HepG2 (cell line): ENCODE measurements around the gene CDKN2C. TPM values are rescaled to one million over a fixed set of nuclear protein-coding genes. Genes with fewer than 3 reads are reported as not detected.

Experiments used
- ATAD3A ChIP-seq: sonication (generic); formaldehyde crosslinking; IDR thresholded peaks from 2 replicates; pipeline ENCODE4 v1.4.0; 2020; ENCODE audit warnings: missing genetic modification reagents
- HDAC1 ChIP-seq: sonication (generic); formaldehyde crosslinking; IDR thresholded peaks from 2 replicates; pipeline ENCODE4 v1.5.1; 2020; ENCODE audit warnings: mild to moderate bottlenecking, missing genetic modification reagents
- IRF2 ChIP-seq: IDR thresholded peaks from 2 replicates; pipeline ENCODE4 v1.6.1; 2018; ENCODE audit warnings: missing genetic modification reagents, missing compliant biosample characterization
- JUN ChIP-seq: sonication (generic); formaldehyde crosslinking; IDR thresholded peaks from 2 replicates; pipeline ENCODE4 v1.4.0; 2020; ENCODE audit warnings: mild to moderate bottlenecking, missing genetic modification reagents
- MAFK ChIP-seq, 2 experiments: IDR thresholded peaks in 1 of 2; conservative IDR thresholded peaks in 1 of 2; 2 replicates each; pipeline ENCODE4 v1.6.1; 2011; ENCODE audit warnings: improper control_type of control experiment in 2 of 2, low read length in 2 of 2
- NFKB2 ChIP-seq: sonication (generic); formaldehyde crosslinking; IDR thresholded peaks from 2 replicates; pipeline ENCODE4 v1.4.0; 2020; ENCODE audit warnings: missing genetic modification reagents, borderline replicate concordance
- RORA ChIP-seq: sonication (generic); formaldehyde crosslinking; IDR thresholded peaks from 2 replicates; pipeline ENCODE4 v1.5.0; 2020; ENCODE audit warnings: mild to moderate bottlenecking, missing genetic modification reagents, moderate library complexity
- SETDB1 ChIP-seq: sonication (generic); formaldehyde crosslinking; IDR thresholded peaks from 2 replicates; pipeline ENCODE4 v1.5.1; 2020; ENCODE audit warnings: missing genetic modification reagents, mild to moderate bottlenecking, borderline replicate concordance
- ZBTB20 ChIP-seq: sonication (generic); formaldehyde crosslinking; IDR thresholded peaks from 2 replicates; pipeline ENCODE4 v1.8.1; 2023; ENCODE audit warnings: missing genetic modification reagents, low read depth, mild to moderate bottlenecking, borderline replicate concordance
- ZMYM4 ChIP-seq: sonication (generic); formaldehyde crosslinking; IDR thresholded peaks from 2 replicates; pipeline ENCODE4 v1.8.1; 2023; ENCODE audit warnings: mild to moderate bottlenecking, missing genetic modification reagents
- ZNF121 ChIP-seq: sonication (generic); formaldehyde crosslinking; IDR thresholded peaks from 2 replicates; pipeline ENCODE4 v1.5.0; 2020; ENCODE audit warnings: mild to moderate bottlenecking, missing genetic modification reagents
- ZNF709 ChIP-seq: sonication (generic); formaldehyde crosslinking; IDR thresholded peaks from 2 replicates; pipeline ENCODE4 v1.5.0; 2020; ENCODE audit warnings: mild to moderate bottlenecking, missing genetic modification reagents
- ZSCAN21 ChIP-seq: sonication (generic); formaldehyde crosslinking; IDR thresholded peaks from 2 replicates; pipeline ENCODE4 v1.8.0; 2022; ENCODE audit warnings: mild to moderate bottlenecking, missing genetic modification reagents, moderate library complexity, borderline replicate concordance
- ZZZ3 ChIP-seq: sonication (generic); formaldehyde crosslinking; IDR thresholded peaks from 2 replicates; pipeline ENCODE4 v1.4.0; 2020; ENCODE audit warnings: missing genetic modification reagents, mild to moderate bottlenecking, borderline replicate concordance
- polyA plus RNA-seq, 8 experiments: library from polyadenylated mRNA; depleted of rRNA in 3 of 8; stranded (reverse) in 7 of 8; unstranded in 1 of 8; fragments of >200 nt; fragmentation: Illumina TruSeq in 4 of 8; extraction: Trizol in 4 of 8; gene quantifications; 2 replicates each; pipeline versions ENCODE4 v1.2.1 to v1.2.3, GENCODE V29; 2011 to 2016; ENCODE audit warnings: low read depth in 4 of 8, missing spikeins in 1 of 8, mixed read lengths in 1 of 8; ENCODE audit not compliant: insufficient read depth in 1 of 8
- total RNA-seq, 5 experiments: library from RNA; depleted of rRNA; stranded (reverse); fragments of >200 nt; fragmentation: Illumina TruSeq; extraction: Trizol; gene quantifications; 2 replicates each; pipeline ENCODE4 v1.2.3, GENCODE V29; 2016; ENCODE audit warnings: low read depth in 1 of 5
- TF ChIP-seq, protein P1 (sequence below): sonication (generic); formaldehyde crosslinking; IDR thresholded peaks from 2 replicates; pipeline ENCODE4 v1.4.0; 2020; ENCODE audit warnings: missing genetic modification reagents
- TF ChIP-seq, protein P2 (sequence below): sonication (generic); formaldehyde crosslinking; IDR thresholded peaks from 2 replicates; pipeline ENCODE4 v1.5.0; 2020; ENCODE audit warnings: mild to moderate bottlenecking, missing genetic modification reagents
- TF ChIP-seq, protein P3 (sequence below): sonication (generic); formaldehyde crosslinking; IDR thresholded peaks from 2 replicates; pipeline ENCODE4 v1.5.0; 2020; ENCODE audit warnings: missing genetic modification reagents
- TF ChIP-seq, protein P4 (sequence below): sonication (generic); formaldehyde crosslinking; IDR thresholded peaks from 2 replicates; pipeline ENCODE4 v1.4.0; 2020; ENCODE audit warnings: missing genetic modification reagents, mild to moderate bottlenecking, borderline replicate concordance

CDKN2C gene
- total and polyA plus RNA-seq, 2 of the 13 experiments (the other 11 are each of a cell fraction or from before 2014, with no cell fraction given) = 7.8 to 13.7 TPM

DNA sequence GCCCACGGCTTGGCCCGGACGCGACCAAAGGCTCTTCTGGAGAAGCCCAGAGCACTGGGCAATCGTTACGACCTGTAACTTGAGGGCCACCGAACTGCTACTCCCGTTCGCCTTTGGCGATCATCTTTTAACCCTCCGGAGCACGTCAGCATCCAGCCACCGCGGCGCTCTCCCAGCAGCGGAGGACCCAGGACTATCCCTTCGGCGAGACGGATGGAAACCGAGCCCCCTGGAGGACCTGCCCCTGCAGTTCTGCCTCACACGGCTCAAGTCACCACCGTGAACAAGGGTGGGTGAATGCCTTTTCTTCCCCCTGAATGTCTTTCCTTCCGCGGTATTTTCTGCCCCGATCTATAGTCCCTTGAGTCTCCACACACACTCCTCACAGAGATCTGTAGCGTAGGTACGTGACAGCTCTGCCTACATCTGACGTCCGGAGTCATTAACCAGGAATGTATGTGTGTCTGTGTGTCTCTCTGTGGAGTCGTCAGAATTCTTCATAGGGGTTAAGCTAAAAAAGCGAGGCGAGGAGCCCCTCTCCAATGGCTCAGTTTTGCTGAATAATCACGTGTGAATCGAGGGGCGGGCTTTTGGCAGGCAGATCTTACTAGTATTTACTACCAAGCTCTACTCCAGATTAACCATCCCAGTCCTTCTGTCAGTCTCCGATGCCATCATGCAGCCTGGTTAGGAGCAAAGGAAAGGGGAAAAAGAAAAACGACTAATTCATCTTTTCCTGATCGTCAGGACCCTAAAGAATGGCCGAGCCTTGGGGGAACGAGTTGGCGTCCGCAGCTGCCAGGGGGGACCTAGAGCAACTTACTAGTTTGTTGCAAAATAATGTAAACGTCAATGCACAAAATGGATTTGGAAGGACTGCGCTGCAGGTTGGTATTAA, at the start of gene CDKN2C (continued):
- TF ChIP-seq, protein P1, sequence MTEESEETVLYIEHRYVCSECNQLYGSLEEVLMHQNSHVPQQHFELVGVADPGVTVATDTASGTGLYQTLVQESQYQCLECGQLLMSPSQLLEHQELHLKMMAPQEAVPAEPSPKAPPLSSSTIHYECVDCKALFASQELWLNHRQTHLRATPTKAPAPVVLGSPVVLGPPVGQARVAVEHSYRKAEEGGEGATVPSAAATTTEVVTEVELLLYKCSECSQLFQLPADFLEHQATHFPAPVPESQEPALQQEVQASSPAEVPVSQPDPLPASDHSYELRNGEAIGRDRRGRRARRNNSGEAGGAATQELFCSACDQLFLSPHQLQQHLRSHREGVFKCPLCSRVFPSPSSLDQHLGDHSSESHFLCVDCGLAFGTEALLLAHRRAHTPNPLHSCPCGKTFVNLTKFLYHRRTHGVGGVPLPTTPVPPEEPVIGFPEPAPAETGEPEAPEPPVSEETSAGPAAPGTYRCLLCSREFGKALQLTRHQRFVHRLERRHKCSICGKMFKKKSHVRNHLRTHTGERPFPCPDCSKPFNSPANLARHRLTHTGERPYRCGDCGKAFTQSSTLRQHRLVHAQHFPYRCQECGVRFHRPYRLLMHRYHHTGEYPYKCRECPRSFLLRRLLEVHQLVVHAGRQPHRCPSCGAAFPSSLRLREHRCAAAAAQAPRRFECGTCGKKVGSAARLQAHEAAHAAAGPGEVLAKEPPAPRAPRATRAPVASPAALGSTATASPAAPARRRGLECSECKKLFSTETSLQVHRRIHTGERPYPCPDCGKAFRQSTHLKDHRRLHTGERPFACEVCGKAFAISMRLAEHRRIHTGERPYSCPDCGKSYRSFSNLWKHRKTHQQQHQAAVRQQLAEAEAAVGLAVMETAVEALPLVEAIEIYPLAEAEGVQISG (CRISPR knock-in tag) = peak; percentile 34; the same call in 1 of the 2 replicates
- TF ChIP-seq SETDB1 (CRISPR knock-in tag) = 0 out of 2 replicates have a peak, but pooled peaks have one; percentile 16
- no peak for TF ChIP-seq RORA (CRISPR knock-in tag)
- TF ChIP-seq, protein P2, sequence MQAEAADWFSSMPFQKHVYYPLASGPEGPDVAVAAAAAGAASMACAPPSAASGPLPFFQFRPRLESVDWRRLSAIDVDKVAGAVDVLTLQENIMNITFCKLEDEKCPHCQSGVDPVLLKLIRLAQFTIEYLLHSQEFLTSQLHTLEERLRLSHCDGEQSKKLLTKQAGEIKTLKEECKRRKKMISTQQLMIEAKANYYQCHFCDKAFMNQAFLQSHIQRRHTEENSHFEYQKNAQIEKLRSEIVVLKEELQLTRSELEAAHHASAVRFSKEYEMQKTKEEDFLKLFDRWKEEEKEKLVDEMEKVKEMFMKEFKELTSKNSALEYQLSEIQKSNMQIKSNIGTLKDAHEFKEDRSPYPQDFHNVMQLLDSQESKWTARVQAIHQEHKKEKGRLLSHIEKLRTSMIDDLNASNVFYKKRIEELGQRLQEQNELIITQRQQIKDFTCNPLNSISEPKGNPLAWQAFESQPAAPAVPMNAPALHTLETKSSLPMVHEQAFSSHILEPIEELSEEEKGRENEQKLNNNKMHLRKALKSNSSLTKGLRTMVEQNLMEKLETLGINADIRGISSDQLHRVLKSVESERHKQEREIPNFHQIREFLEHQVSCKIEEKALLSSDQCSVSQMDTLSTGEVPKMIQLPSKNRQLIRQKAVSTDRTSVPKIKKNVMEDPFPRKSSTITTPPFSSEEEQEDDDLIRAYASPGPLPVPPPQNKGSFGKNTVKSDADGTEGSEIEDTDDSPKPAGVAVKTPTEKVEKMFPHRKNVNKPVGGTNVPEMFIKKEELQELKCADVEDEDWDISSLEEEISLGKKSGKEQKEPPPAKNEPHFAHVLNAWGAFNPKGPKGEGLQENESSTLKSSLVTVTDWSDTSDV (CRISPR knock-in tag) = 0 out of 2 replicates have a peak, but pooled peaks have one; percentile 36
- TF ChIP-seq IRF2 (CRISPR knock-in tag) = 0 out of 2 replicates have a peak, but pooled peaks have one; percentile 17
- 0 out of 2 replicates have a peak, but pooled peaks have one; percentile 26 for TF ChIP-seq ZMYM4 (CRISPR knock-in tag)
- peak; percentile 29 to 55; a peak in 3 of 4 replicates for TF ChIP-seq MAFK (conservative IDR thresholded peaks at IDR 0.05 in 1 of 2, IDR thresholded peaks at IDR 0.05 in 1 of 2; ENCODE audit: low read length in 2 of 2)
- 0 out of 2 replicates have a peak, but pooled peaks have one; percentile 39 for TF ChIP-seq ZBTB20 (CRISPR knock-in tag)
- TF ChIP-seq JUN (CRISPR knock-in tag) = no peak
- 0 out of 2 replicates have a peak, but pooled peaks have one; percentile 21 for TF ChIP-seq ZSCAN21 (CRISPR knock-in tag)
- no peak for TF ChIP-seq ZNF709 (CRISPR knock-in tag)
- TF ChIP-seq, protein P3, sequence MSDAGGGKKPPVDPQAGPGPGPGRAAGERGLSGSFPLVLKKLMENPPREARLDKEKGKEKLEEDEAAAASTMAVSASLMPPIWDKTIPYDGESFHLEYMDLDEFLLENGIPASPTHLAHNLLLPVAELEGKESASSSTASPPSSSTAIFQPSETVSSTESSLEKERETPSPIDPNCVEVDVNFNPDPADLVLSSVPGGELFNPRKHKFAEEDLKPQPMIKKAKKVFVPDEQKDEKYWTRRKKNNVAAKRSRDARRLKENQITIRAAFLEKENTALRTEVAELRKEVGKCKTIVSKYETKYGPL (CRISPR knock-in tag) = no peak
- TF ChIP-seq ZNF121 (CRISPR knock-in tag) = no peak
- no peak for TF ChIP-seq NFKB2 (CRISPR knock-in tag)
- TF ChIP-seq, protein P4, sequence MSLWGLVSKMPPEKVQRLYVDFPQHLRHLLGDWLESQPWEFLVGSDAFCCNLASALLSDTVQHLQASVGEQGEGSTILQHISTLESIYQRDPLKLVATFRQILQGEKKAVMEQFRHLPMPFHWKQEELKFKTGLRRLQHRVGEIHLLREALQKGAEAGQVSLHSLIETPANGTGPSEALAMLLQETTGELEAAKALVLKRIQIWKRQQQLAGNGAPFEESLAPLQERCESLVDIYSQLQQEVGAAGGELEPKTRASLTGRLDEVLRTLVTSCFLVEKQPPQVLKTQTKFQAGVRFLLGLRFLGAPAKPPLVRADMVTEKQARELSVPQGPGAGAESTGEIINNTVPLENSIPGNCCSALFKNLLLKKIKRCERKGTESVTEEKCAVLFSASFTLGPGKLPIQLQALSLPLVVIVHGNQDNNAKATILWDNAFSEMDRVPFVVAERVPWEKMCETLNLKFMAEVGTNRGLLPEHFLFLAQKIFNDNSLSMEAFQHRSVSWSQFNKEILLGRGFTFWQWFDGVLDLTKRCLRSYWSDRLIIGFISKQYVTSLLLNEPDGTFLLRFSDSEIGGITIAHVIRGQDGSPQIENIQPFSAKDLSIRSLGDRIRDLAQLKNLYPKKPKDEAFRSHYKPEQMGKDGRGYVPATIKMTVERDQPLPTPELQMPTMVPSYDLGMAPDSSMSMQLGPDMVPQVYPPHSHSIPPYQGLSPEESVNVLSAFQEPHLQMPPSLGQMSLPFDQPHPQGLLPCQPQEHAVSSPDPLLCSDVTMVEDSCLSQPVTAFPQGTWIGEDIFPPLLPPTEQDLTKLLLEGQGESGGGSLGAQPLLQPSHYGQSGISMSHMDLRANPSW (CRISPR knock-in tag) = no peak
- TF ChIP-seq HDAC1 (CRISPR knock-in tag) = peak; percentile 49; the same call in 1 of the 2 replicates
- no peak for TF ChIP-seq ATAD3A (CRISPR knock-in tag)
- TF ChIP-seq ZZZ3 (CRISPR knock-in tag) = no peak
